ENCODE data around the gene PDZD7. TPM values are rescaled to one million over a fixed set of nuclear protein-coding genes. Genes with fewer than 3 reads are reported as not detected.

PDZD7 gene
- total RNA-seq: 0.40 and 0.91 TPM in 2 replicates

GRCh38 chr10:101031128-101031795 is at the start of gene PDZD7, which contains the start of gene SFXN3:
TSS of gene PDZD7 (minus strand) at chr10:101031129. CDS start at chr10:101030219, 910 bp downstream.
TSS of gene SFXN3 (plus strand) at chr10:101031234. CDS start at chr10:101034695, 3,461 bp downstream.

GRCh38 chr10:101061624-101062231 is 30.8 kb upstream of the PDZD7 start, which contains the start of gene KAZALD1:
TSS of gene KAZALD1 (plus strand) at chr10:101061989. CDS start at chr10:101062593, 604 bp downstream.

GRCh38 chr10:100999742-101000126 is 31.2 kb downstream of the PDZD7 start, which contains the start of gene LZTS2:
TSS of gene LZTS2 (plus strand) at chr10:100999808. CDS start at chr10:101002539, 2,731 bp downstream.

GRCh38 chr10:100986952-100987684 is 43.8 kb downstream of the PDZD7 start, which contains the start of the genes MRPL43 and TWNK:
TSS of gene MRPL43 (minus strand) at chr10:100987497. CDS start at chr10:100987443, 54 bp downstream.
TSS of gene TWNK (plus strand) at chr10:100987543. CDS start at chr10:100988211, 668 bp downstream.

GRCh38 chr10:100969187-100970075 is 61.5 kb downstream of the PDZD7 start, which contains the start of gene SEMA4G:
TSS of gene SEMA4G (plus strand) at chr10:100969504. CDS start at chr10:100972913, 3,409 bp downstream.

Other genes starting within 250 kb of the PDZD7 start
- 22.5 and 23.1 TPM in 2 replicates for gene SLF2, start 118.2 kb downstream of the PDZD7 start, total RNA-seq
- gene SEMA4G, start 61.6 kb downstream of the PDZD7 start, total RNA-seq: 2.8 and 6.1 TPM in 2 replicates
- 83.3 and 101 TPM in 2 replicates for gene MRPL43, start 43.6 kb downstream of the PDZD7 start, total RNA-seq
- 8.4 and 12.4 TPM in 2 replicates for gene TWNK, start 43.6 kb downstream of the PDZD7 start, total RNA-seq
- gene LZTS2, start 31.3 kb downstream of the PDZD7 start, total RNA-seq: 74.2 and 138 TPM in 2 replicates
- gene SFXN3, start 105 bp upstream of the PDZD7 start, total RNA-seq: 16.4 and 54.9 TPM in 2 replicates
- gene KAZALD1, start 30.9 kb upstream of the PDZD7 start, total RNA-seq: 14.1 and 67.5 TPM in 2 replicates
- not detected in 2 replicates for gene TLX1, start 100.2 kb upstream of the PDZD7 start, total RNA-seq
- gene LBX1, start 198.3 kb upstream of the PDZD7 start, total RNA-seq: not detected in 2 replicates

Data from epithelial cell of alveolus of lung (primary cell).